BJ (cell line): ENCODE data around the gene R3HDM2. TPM values are rescaled to one million over a fixed set of nuclear protein-coding genes. Genes with fewer than 3 reads are reported as not detected.

Experiments used
- CTCF ChIA-PET: fragments of 350-600 bp; formaldehyde crosslinking; extraction: SDS; loops from one replicate; lab custom pipeline; 2021; ENCODE audit warnings: antibody characterized with exemption, inconsistent platforms; lab: Yijun Ruan, JAX
- POLR2A ChIA-PET: fragments of 300-600 bp; sonication (Branson Sonifier 250); formaldehyde crosslinking; extraction: SDS; loops from one replicate; lab custom pipeline; 2021; ENCODE audit warnings: antibody characterized with exemption; lab: Charles Lee
- DNase-seq: peaks from one replicate; pipeline ENCODE4 v3.0.0-alpha.2; 2011; ENCODE audit warnings: low read depth
- H3K27me3 ChIP-seq: 2 replicates; pipeline ENCODE4 v1.6.0; 2011; ENCODE audit warnings: low read length; ENCODE audit not compliant: control insufficient read depth, insufficient read depth
- H3K36me3 ChIP-seq: 2 replicates; pipeline ENCODE4 v1.5.1; 2011; ENCODE audit warnings: low read length; ENCODE audit not compliant: control insufficient read depth, insufficient read depth
- H3K4me3 ChIP-seq: 2 replicates; pipeline ENCODE4 v1.5.1; 2011; ENCODE audit warnings: low read depth, mild to moderate bottlenecking, control low read depth, low read length
- polyA plus RNA-seq: library from polyadenylated mRNA; depleted of rRNA; stranded (reverse); fragments of >200 nt; gene quantifications from 2 replicates; pipeline ENCODE4 v1.2.3, GENCODE V29; 2011; rRNA removed
- small RNA-seq: library from RNA; depleted of rRNA; stranded (forward); fragments of <200 nt; gene quantifications from one replicate; pipeline ENCODE3, GENCODE V24; 2012; ENCODE audit warnings: low replicate concordance, low read depth; ENCODE audit not compliant: insufficient read length
- TF ChIP-seq, protein P1 (sequence below): IDR thresholded peaks from 2 replicates; pipeline ENCODE4 v1.5.1; 2011; ENCODE audit warnings: low read depth, mild to moderate bottlenecking, control low read depth, inconsistent platforms, low read length, moderate library complexity; ENCODE audit not compliant: insufficient read depth

Gene R3HDM2
- polyA plus RNA-seq, 1 experiment = 27.4 TPM

DNA sequence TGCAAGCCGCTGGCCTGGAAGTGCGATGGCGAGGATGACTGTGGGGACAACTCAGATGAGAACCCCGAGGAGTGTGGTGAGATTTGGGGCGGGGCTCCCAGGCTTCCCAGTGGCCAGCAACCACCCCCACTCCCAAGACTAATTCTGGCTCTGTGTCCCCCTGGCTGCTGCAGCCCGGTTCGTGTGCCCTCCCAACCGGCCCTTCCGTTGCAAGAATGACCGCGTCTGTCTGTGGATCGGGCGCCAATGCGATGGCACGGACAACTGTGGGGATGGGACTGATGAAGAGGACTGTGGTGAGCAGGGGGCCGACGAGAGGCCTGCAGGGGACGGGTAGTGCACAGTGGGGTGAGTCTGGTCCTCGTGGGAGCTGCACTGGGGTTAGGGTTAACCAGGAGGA is 226.4 kb downstream of the R3HDM2 start:
- peaks cover 87% of the 10 kb centered on the region for H3K36me3 ChIP-seq
- no peak overlapping the region for H3K4me3 ChIP-seq
- CTCF ChIA-PET = no interaction called here
- TF ChIP-seq, protein P1, sequence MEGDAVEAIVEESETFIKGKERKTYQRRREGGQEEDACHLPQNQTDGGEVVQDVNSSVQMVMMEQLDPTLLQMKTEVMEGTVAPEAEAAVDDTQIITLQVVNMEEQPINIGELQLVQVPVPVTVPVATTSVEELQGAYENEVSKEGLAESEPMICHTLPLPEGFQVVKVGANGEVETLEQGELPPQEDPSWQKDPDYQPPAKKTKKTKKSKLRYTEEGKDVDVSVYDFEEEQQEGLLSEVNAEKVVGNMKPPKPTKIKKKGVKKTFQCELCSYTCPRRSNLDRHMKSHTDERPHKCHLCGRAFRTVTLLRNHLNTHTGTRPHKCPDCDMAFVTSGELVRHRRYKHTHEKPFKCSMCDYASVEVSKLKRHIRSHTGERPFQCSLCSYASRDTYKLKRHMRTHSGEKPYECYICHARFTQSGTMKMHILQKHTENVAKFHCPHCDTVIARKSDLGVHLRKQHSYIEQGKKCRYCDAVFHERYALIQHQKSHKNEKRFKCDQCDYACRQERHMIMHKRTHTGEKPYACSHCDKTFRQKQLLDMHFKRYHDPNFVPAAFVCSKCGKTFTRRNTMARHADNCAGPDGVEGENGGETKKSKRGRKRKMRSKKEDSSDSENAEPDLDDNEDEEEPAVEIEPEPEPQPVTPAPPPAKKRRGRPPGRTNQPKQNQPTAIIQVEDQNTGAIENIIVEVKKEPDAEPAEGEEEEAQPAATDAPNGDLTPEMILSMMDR = no peak
- no peak for DNase-seq
- H3K27me3 ChIP-seq = no peaks in the 10 kb centered on the region
- POLR2A ChIA-PET = no interaction called here

DNA sequence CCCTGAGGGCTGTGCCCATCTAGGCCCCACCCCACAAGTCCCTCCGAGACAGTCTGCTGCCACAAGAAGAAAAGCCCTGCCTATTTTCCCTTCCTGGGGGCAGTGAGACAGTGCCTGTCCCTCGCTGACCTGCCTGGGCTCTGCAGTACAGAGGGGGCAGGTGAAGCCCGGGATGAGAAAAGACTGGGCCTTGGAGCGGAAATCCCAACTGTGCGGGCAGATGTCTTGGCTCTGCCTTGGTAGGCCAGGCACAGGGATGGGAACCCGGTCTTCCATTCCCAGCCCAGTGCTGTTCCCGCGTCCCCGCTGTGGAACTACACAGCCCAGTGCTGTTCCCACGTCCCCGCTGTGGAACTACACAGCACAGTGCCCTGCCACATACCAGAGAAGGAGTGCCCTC is 227.1 kb downstream of the R3HDM2 start:
- no peaks in the 10 kb centered on the region for H3K27me3 ChIP-seq
- ChIA-PET POLR2A (no interaction called here), CTCF (interaction anchor here (3.1 kb wide), 1 partner anchor 10 kb away, joined by 17 read pairs; no protein-coding TSS in a partner anchor)
- H3K4me3 ChIP-seq = no peak overlapping the region
- H3K36me3 ChIP-seq = peaks cover 89% of the 10 kb centered on the region
- DNase-seq = no peak
- TF ChIP-seq, protein P1 = no peak

Small RNAs within 50 kb of the gene (small RNA-seq; reads per million reads assigned to genes)
- gene RNU6-879P = not detected

Other genes starting within 250 kb of the R3HDM2 start
- gene NXPH4, start 214.2 kb downstream of the R3HDM2 start, polyA plus RNA-seq = 1.4 and 2.8 TPM in 2 replicates
- 299 and 550 TPM in 2 replicates for gene SHMT2, start 201.3 kb downstream of the R3HDM2 start, polyA plus RNA-seq
- gene STAC3, start 179.9 kb downstream of the R3HDM2 start, polyA plus RNA-seq = 0.12 and 0.48 TPM in 2 replicates
- 0.09 TPM in 1 of 2 replicates, not detected in the other for gene INHBC, start 3.7 kb upstream of the R3HDM2 start, polyA plus RNA-seq
- gene INHBE, start 24.3 kb upstream of the R3HDM2 start, polyA plus RNA-seq = 23.1 and 23.9 TPM in 2 replicates
- gene GLI1, start 28.7 kb upstream of the R3HDM2 start, polyA plus RNA-seq = 5.9 and 9.0 TPM in 2 replicates
- gene ARHGAP9, start 48.8 kb upstream of the R3HDM2 start, polyA plus RNA-seq = 0.98 and 1.0 TPM in 2 replicates
- 280 and 378 TPM in 2 replicates for gene MARS1, start 57.0 kb upstream of the R3HDM2 start, polyA plus RNA-seq
- 65.4 and 78.1 TPM in 2 replicates for gene DDIT3, start 89.5 kb upstream of the R3HDM2 start, polyA plus RNA-seq
- 5.6 and 8.3 TPM in 2 replicates for gene MBD6, start 91.8 kb upstream of the R3HDM2 start, polyA plus RNA-seq
- gene DCTN2, start 116.1 kb upstream of the R3HDM2 start, polyA plus RNA-seq = 133 and 167 TPM in 2 replicates
- gene KIF5A, start 119.0 kb upstream of the R3HDM2 start, polyA plus RNA-seq = 0.50 and 0.64 TPM in 2 replicates
- 24.3 and 30.1 TPM in 2 replicates for gene PIP4K2C, start 160.1 kb upstream of the R3HDM2 start, polyA plus RNA-seq
- gene DTX3, start 173.8 kb upstream of the R3HDM2 start, polyA plus RNA-seq = 18.7 and 26.0 TPM in 2 replicates
- 18.0 and 26.0 TPM in 2 replicates for gene ARHGEF25, start 180.4 kb upstream of the R3HDM2 start, polyA plus RNA-seq
- 1.2 and 2.7 TPM in 2 replicates for gene B4GALNT1, start 202.2 kb upstream of the R3HDM2 start, polyA plus RNA-seq